CD14-positive monocyte (primary cell): ENCODE results near the gene PTTG1IP. TPM values are rescaled to one million over a fixed set of nuclear protein-coding genes. Genes with fewer than 3 reads are reported as not detected.

Experiments
- DNase-seq, 3 donors: peaks; one replicate each; pipeline ENCODE4 v3.0.0-alpha.2; 2011 to 2022
- H2AFZ ChIP-seq: 2 replicates; pipeline ENCODE4 v1.6.0; 2012; ENCODE audit warnings: mild to moderate bottlenecking, low read depth, low read length, inconsistent platforms; ENCODE audit not compliant: insufficient read depth, poor library complexity, severe bottlenecking
- H3K27ac ChIP-seq, 2 donors: 1 replicate in 1 of 2; 2 replicates in 1 of 2; pipeline ENCODE4 v1.5.1; 2012 to 2013; ENCODE audit warnings: low read length in 2 of 2, control low read depth in 1 of 2, inconsistent platforms in 1 of 2, low read depth in 1 of 2, mild to moderate bottlenecking in 1 of 2
- H3K27me3 ChIP-seq, 2 donors: one replicate each; pipeline versions ENCODE4 v1.6.0 to v1.6.1; 2011 to 2013; ENCODE audit warnings: low read length in 2 of 2; ENCODE audit not compliant: control insufficient read depth in 2 of 2, insufficient read depth in 2 of 2
- H3K36me3 ChIP-seq, 2 donors: replicated peaks in 1 of 2; 1 replicate in 1 of 2; 2 replicates in 1 of 2; pipeline versions ENCODE4 v1.5.1 to v1.6.1; 2012 to 2013; ENCODE audit warnings: low read length in 2 of 2, control low read depth in 1 of 2, inconsistent platforms in 1 of 2, mild to moderate bottlenecking in 1 of 2; ENCODE audit not compliant: insufficient read depth in 2 of 2, control insufficient read depth in 1 of 2
- H3K4me1 ChIP-seq, 2 donors: 1 replicate in 1 of 2; 2 replicates in 1 of 2; pipeline versions ENCODE4 v1.5.1 to v1.6.1; 2012 to 2013; ENCODE audit warnings: low read length in 2 of 2, control low read depth in 1 of 2, inconsistent platforms in 1 of 2, mild to moderate bottlenecking in 1 of 2, moderate library complexity in 1 of 2; ENCODE audit not compliant: insufficient read depth in 2 of 2, control insufficient read depth in 1 of 2
- H3K4me2 ChIP-seq: replicated peaks from 2 replicates; pipeline ENCODE3; 2012; ENCODE audit warnings: low read length, moderate library complexity, mild to moderate bottlenecking; ENCODE audit not compliant: poor library complexity, severe bottlenecking; ENCODE audit errors: extremely low read depth
- H3K4me3 ChIP-seq, 3 experiments: fragments of 200-600 bp in 1 of 3; sonication (generic) in 1 of 3; replicated peaks in 1 of 3; 1 replicate in 2 of 3; 2 replicates in 1 of 3; pipeline ENCODE4 v1.5.1; 2011 to 2013; ENCODE audit warnings: low read length in 3 of 3, mild to moderate bottlenecking in 3 of 3, control low read depth in 2 of 3, low read depth in 2 of 3, inconsistent platforms in 1 of 3, moderate library complexity in 1 of 3
- H3K79me2 ChIP-seq: 2 replicates; pipeline ENCODE4 v1.6.0; 2012; ENCODE audit warnings: mild to moderate bottlenecking, control low read depth, inconsistent platforms, low read length, moderate library complexity; ENCODE audit not compliant: insufficient read depth
- H3K9ac ChIP-seq: 2 replicates; pipeline ENCODE4 v1.6.0; 2017; ENCODE audit warnings: low read length, mild to moderate bottlenecking; ENCODE audit not compliant: insufficient read depth, poor library complexity, severe bottlenecking
- H3K9me3 ChIP-seq, 2 donors: replicated peaks in 1 of 2; 1 replicate in 1 of 2; 2 replicates in 1 of 2; pipeline versions ENCODE4 v1.5.1 to v1.6.1; 2012 to 2013; ENCODE audit warnings: low read length in 2 of 2, control low read depth in 1 of 2; ENCODE audit not compliant: control insufficient read depth in 1 of 2, insufficient read depth in 1 of 2
- H4K20me1 ChIP-seq: 2 replicates; pipeline ENCODE4 v1.6.0; 2012; ENCODE audit warnings: mild to moderate bottlenecking, low read length, control low read depth, moderate library complexity; ENCODE audit not compliant: insufficient read depth
- H3K27ac Mint-ChIP-seq, 7 donors: one replicate each; pipeline ENCODE4 v1.8.0; 2020; ENCODE audit warnings: mild to moderate bottlenecking in 7 of 7, mixed read lengths in 7 of 7, moderate library complexity in 6 of 7, inconsistent platforms in 2 of 7
- H3K27me3 Mint-ChIP-seq, 3 donors: one replicate each; pipeline ENCODE4 v1.8.0; 2021 to 2022; ENCODE audit warnings: low read depth in 3 of 3, mild to moderate bottlenecking in 3 of 3, mixed read lengths in 3 of 3, moderate library complexity in 3 of 3, inconsistent platforms in 1 of 3
- H3K36me3 Mint-ChIP-seq, 2 donors: one replicate each; pipeline ENCODE4 v1.8.0; 2020; ENCODE audit warnings: mixed read lengths in 2 of 2, inconsistent platforms in 1 of 2, mild to moderate bottlenecking in 1 of 2
- H3K4me1 Mint-ChIP-seq: one replicate; pipeline ENCODE4 v1.8.0; 2020; ENCODE audit warnings: mild to moderate bottlenecking, mixed read lengths
- H3K4me3 Mint-ChIP-seq, 2 donors: one replicate each; pipeline ENCODE4 v1.8.0; 2020; ENCODE audit warnings: mild to moderate bottlenecking in 2 of 2, mixed read lengths in 2 of 2, moderate library complexity in 1 of 2
- H3K9me3 Mint-ChIP-seq, 7 donors: one replicate each; pipeline ENCODE4 v1.8.0; 2020 to 2022; ENCODE audit warnings: mixed read lengths in 7 of 7, mild to moderate bottlenecking in 6 of 7, moderate library complexity in 6 of 7, inconsistent platforms in 2 of 7
- CTCF ChIP-seq: fragments of 200-600 bp; IDR thresholded peaks from one replicate; pipeline ENCODE4 v1.8.0; 2022; ENCODE audit warnings: antibody characterized with exemption, mild to moderate bottlenecking
- WGBS: methylation state at CpG from one replicate; pipeline ENCODE4 v1.1.5; 2013; ENCODE audit warnings: missing lambda C conversion rate; ENCODE audit not compliant: insufficient coverage; 5-methylcytosine and 5-hydroxymethylcytosine counted together
- intact Hi-C, 2 donors: fragments of 100-400 bp; cut with micrococcal nuclease; formaldehyde crosslinking; loops; one replicate each; pipeline versions ENCODE4 v1.15.0 to v1.15.1; 2023
- polyA plus RNA-seq, 3 donors: library from polyadenylated mRNA; depleted of rRNA in 1 of 3; unstranded in 2 of 3; stranded (reverse) in 1 of 3; fragments of 300-500 nt in 2 of 3; fragments of >200 nt in 1 of 3; fragmentation: Illumina TruSeq in 2 of 3; gene quantifications; 1 replicate in 2 of 3; 2 replicates in 1 of 3; pipeline ENCODE4 v1.2.3, GENCODE V29; 2012 to 2021

The PTTG1IP gene
- polyA plus RNA-seq, 3 donors, result 118 to 238 (median 206) TPM

GRCh38 chr21:44920694-44921604, 47.5 kb upstream of the PTTG1IP start, which contains the start of gene ITGB2:
Gene ITGB2 (minus strand): TSS chr21:44920899. CDS start chr21:44910782, 10,117 bp downstream.
- no peak for TF ChIP-seq CTCF
- 26% methylated on average over 28 of the region's 29 CpGs for WGBS
- Mint-ChIP-seq H3K4me3 (peak within 1 kb of the TSS; percentile 96 to 100), H3K4me1 (peaks cover 81% of the 10 kb centered on the region), H3K36me3 (peaks cover 24 to 37% of the 10 kb centered on the region in 2 donors), H3K9me3 (peaks cover 0 to 2% (median 0%) of the 10 kb centered on the region in 7 donors), H3K27me3 (no peaks in the 10 kb centered on the region), H3K27ac (peak within 1 kb of the TSS; percentile 90 to 99 (median 99))
- H3K79me2 ChIP-seq, result peaks cover 86% of the 10 kb centered on the region
- H3K9me3 ChIP-seq, result no peaks in the 10 kb centered on the region
- peaks cover 21 to 30% of the 10 kb centered on the region in 2 donors for H3K36me3 ChIP-seq
- peak within 1 kb of the TSS; percentile 84 to 99 (median 98) for H3K4me3 ChIP-seq
- H3K27ac ChIP-seq, result peak within 1 kb of the TSS; percentile 65 to 87
- H3K4me1 ChIP-seq, result peaks cover 83 to 88% of the 10 kb centered on the region in 2 donors
- H3K9ac ChIP-seq, result peak within 1 kb of the TSS; percentile 80
- DNase-seq, result peak; percentile 74 to 89 (median 85)
- intact Hi-C loops, result loop anchor here in 1 of 2 donors (5.0 kb wide), 1 partner anchor 119 kb away; the partner anchor contains the start of gene UBE2G2
- H3K4me2 ChIP-seq, result peak within 1 kb of the TSS; percentile 87
- H4K20me1 ChIP-seq, result peaks cover 48% of the 10 kb centered on the region
- no peak within 1 kb of the TSS for H2AFZ ChIP-seq
- no peaks in the 10 kb centered on the region for H3K27me3 ChIP-seq

GRCh38 chr21:44919913-44920693, 46.6 kb upstream of the PTTG1IP start:
- peak overlapping the region; percentile 84 to 99 (median 98) for H3K4me3 ChIP-seq
- no peak for TF ChIP-seq CTCF
- H3K4me2 ChIP-seq, result peak overlapping the region; percentile 87
- intact Hi-C loops, result loop anchor here (5.0 kb wide), 1 partner anchor 118 kb away; the partner anchor contains the start of gene UBE2G2 (in 2 of the 2)
- H3K36me3 ChIP-seq, result peaks cover 21 to 30% of the 10 kb centered on the region in 2 donors
- Mint-ChIP-seq H3K27me3 (no peaks in the 10 kb centered on the region), H3K36me3 (peaks cover 28 to 44% of the 10 kb centered on the region in 2 donors), H3K4me3 (peak overlapping the region; percentile 96 to 100), H3K27ac (peak overlapping the region; percentile 90 to 99 (median 99)), H3K9me3 (peaks cover 0 to 2% (median 0%) of the 10 kb centered on the region in 7 donors), H3K4me1 (peaks cover 81% of the 10 kb centered on the region)
- H3K4me1 ChIP-seq, result peaks cover 83 to 88% of the 10 kb centered on the region in 2 donors
- peak overlapping the region; percentile 80 for H3K9ac ChIP-seq
- peak overlapping the region; percentile 65 to 87 for H3K27ac ChIP-seq
- 17% methylated on average over 27 of the region's 28 CpGs for WGBS
- no peak for DNase-seq
- peaks cover 95% of the 10 kb centered on the region for H3K79me2 ChIP-seq
- no peak overlapping the region for H2AFZ ChIP-seq
- no peaks in the 10 kb centered on the region for H3K9me3 ChIP-seq
- H3K27me3 ChIP-seq, result no peaks in the 10 kb centered on the region
- H4K20me1 ChIP-seq, result peaks cover 56% of the 10 kb centered on the region
